ENCODE data around the gene ACSF2. TPM values are rescaled to one million over a fixed set of nuclear protein-coding genes. Genes with fewer than 3 reads are reported as not detected.

ACSF2 gene
- total RNA-seq, 1 experiment from 2014 or later: 12.2 TPM

DNA sequence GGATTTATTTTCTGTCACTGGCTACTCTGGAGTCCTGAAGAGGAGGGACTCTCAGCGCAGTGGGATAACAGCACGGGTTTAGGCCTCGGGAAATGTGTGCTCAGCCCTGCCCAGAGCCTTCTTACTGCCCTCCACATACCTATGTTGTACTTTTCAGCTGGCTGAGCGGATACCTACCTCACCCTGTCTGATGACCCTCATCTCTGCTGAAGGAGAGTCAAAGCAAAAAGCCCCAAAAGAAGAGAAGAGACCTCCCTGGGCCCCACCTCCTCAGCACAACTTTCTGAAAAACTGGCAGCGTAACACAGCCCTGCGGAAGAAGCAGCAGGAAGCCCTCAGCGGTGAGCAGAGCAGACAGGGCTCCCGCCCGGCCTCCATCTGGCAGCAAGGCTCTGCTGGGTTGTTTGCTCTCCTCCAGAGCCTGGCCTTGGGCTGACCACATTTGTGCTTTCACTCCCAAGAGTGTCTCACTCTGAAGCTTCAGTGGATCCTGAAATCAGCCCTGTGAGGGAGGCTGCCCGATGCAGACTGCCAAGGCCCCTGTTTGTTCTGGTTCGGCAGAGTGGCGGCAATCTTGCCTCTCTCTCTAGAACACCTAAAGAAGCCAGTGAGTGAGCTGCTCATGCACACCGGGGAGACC, 92.5 kb downstream of the ACSF2 start:
- H3K56ac ChIP-seq (ENCODE audit: insufficient read length, low read depth, low read length): no peak overlapping the region
- no peaks in the 10 kb centered on the region for H3K23me2 ChIP-seq (ENCODE audit: insufficient read length, low read depth, low read length, poor library complexity, severe bottlenecking)
- peaks cover 6% of the 10 kb centered on the region; the same call in 1 of the 2 replicates for H3K27me3 Mint-ChIP-seq (ENCODE audit: low read depth)
- H3K18ac ChIP-seq (ENCODE audit: insufficient read length, low read depth, low read length): no peak overlapping the region
- H3K27ac Mint-ChIP-seq: no peak overlapping the region; a peak in 2 of 7 replicates
- H2BK5ac ChIP-seq (ENCODE audit: insufficient read length, low read length): no peak overlapping the region
- H3T11ph ChIP-seq (ENCODE audit: low read length): no peak overlapping the region
- no peak overlapping the region for H2BK20ac ChIP-seq (ENCODE audit: low read depth, low read length, poor library complexity, severe bottlenecking)
- no peaks in the 10 kb centered on the region for H3K79me1 ChIP-seq (ENCODE audit: insufficient read depth, low read depth, low read length, poor library complexity, severe bottlenecking)
- H3K36me3 Mint-ChIP-seq (ENCODE audit: insufficient read depth in 1 of 3, low read depth in 3 of 3): no peaks in the 10 kb centered on the region
- no peaks in the 10 kb centered on the region for H4K20me1 ChIP-seq (ENCODE audit: control insufficient read depth, insufficient read depth, insufficient read length)
- H3K4me3 Mint-ChIP-seq: no peak overlapping the region
- H3K4me1 ChIP-seq (ENCODE audit: insufficient read depth, low read length): no peaks in the 10 kb centered on the region
- no peak overlapping the region for H4K8ac ChIP-seq (replicated peaks; ENCODE audit: insufficient read length, low read depth, low read length)
- TF ChIP-seq, protein P1, sequence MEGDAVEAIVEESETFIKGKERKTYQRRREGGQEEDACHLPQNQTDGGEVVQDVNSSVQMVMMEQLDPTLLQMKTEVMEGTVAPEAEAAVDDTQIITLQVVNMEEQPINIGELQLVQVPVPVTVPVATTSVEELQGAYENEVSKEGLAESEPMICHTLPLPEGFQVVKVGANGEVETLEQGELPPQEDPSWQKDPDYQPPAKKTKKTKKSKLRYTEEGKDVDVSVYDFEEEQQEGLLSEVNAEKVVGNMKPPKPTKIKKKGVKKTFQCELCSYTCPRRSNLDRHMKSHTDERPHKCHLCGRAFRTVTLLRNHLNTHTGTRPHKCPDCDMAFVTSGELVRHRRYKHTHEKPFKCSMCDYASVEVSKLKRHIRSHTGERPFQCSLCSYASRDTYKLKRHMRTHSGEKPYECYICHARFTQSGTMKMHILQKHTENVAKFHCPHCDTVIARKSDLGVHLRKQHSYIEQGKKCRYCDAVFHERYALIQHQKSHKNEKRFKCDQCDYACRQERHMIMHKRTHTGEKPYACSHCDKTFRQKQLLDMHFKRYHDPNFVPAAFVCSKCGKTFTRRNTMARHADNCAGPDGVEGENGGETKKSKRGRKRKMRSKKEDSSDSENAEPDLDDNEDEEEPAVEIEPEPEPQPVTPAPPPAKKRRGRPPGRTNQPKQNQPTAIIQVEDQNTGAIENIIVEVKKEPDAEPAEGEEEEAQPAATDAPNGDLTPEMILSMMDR (conservative IDR thresholded peaks at IDR 0.05): no peak
- H4K5ac ChIP-seq (ENCODE audit: insufficient read length, low read depth, low read length): no peak overlapping the region
- peaks cover 15 to 18% of the 10 kb centered on the region in 2 experiments for H3K4me1 Mint-ChIP-seq
- H2BK12ac ChIP-seq (ENCODE audit: insufficient read length, low read depth, low read length): no peak overlapping the region
- no peaks in the 10 kb centered on the region for H3K79me2 ChIP-seq (ENCODE audit: insufficient read depth, low read length)
- H3K27ac ChIP-seq (ENCODE audit: insufficient read length, low read depth, low read length): no peak overlapping the region
- no peak overlapping the region; the same call in 1 of the 2 replicates for H3K14ac ChIP-seq (ENCODE audit: insufficient read depth, low read length)
- no peak for DNase-seq
- no peak overlapping the region for H3K4ac ChIP-seq (ENCODE audit: low read depth, low read length)
- H2AK5ac ChIP-seq (ENCODE audit: insufficient read length, low read length): no peak overlapping the region
- no peak overlapping the region for H2BK15ac ChIP-seq (ENCODE audit: low read depth, low read length)
- no peaks in the 10 kb centered on the region for H3K27me3 ChIP-seq (ENCODE audit: insufficient read depth, low read length)
- no peak overlapping the region for H2BK120ac ChIP-seq (ENCODE audit: low read depth, low read length, poor library complexity, severe bottlenecking)
- no peak overlapping the region for H2AFZ ChIP-seq (ENCODE audit: low read length)
- H3K9me3 Mint-ChIP-seq: no peaks in the 10 kb centered on the region
- no peaks in the 10 kb centered on the region for H3K9me3 ChIP-seq (ENCODE audit: control insufficient read depth, low read depth, low read length)
- no CpG with 5 or more reads among the region's 13 CpGs for WGBS (ENCODE audit: extremely low coverage, insufficient read length, low lambda C conversion rate)
- no peak overlapping the region for H4K91ac ChIP-seq (ENCODE audit: insufficient read length, low read depth, low read length)
- H3K4me2 ChIP-seq (ENCODE audit: insufficient read depth, insufficient read length, low read length): no peak overlapping the region
- no peak overlapping the region for H3K9ac ChIP-seq (ENCODE audit: extremely low read depth, insufficient read length, low read length)
- H3K23ac ChIP-seq (ENCODE audit: insufficient read length, low read depth, low read length): no peak overlapping the region
